Karpas-422 (cell line): ENCODE data around the gene ACSS1. TPM values are rescaled to one million over a fixed set of nuclear protein-coding genes. Genes with fewer than 3 reads are reported as not detected.

Source experiments
- DNase-seq: peaks from one replicate; pipeline ENCODE4 v3.0.0-alpha.2; 2015
- H2AFZ ChIP-seq: fragments of 200-600 bp; sonication (generic); 2 replicates; pipeline ENCODE4 v1.6.1; 2014; ENCODE audit warnings: antibody characterized with exemption, low read length, mixed read lengths
- H3K27ac ChIP-seq: fragments of 200-600 bp; sonication (generic); 2 replicates; pipeline ENCODE4 v1.5.1; 2014; ENCODE audit warnings: mild to moderate bottlenecking, low read length, moderate library complexity
- H3K27me3 ChIP-seq: fragments of 200-600 bp; sonication (generic); 2 replicates; pipeline ENCODE4 v1.6.1; 2014; ENCODE audit warnings: low read length, mixed read lengths
- H3K36me3 ChIP-seq: fragments of 200-600 bp; sonication (generic); 2 replicates; pipeline ENCODE4 v1.6.1; 2014; ENCODE audit warnings: low read length, mixed read lengths; ENCODE audit not compliant: insufficient read depth
- H3K4me1 ChIP-seq: fragments of 200-600 bp; sonication (generic); 2 replicates; pipeline ENCODE4 v1.6.1; 2014; ENCODE audit warnings: mild to moderate bottlenecking, low read length, mixed read lengths
- H3K4me2 ChIP-seq: fragments of 200-600 bp; sonication (generic); 2 replicates; pipeline ENCODE4 v1.6.1; 2014; ENCODE audit warnings: low read length, low read depth, mild to moderate bottlenecking; ENCODE audit not compliant: poor library complexity, severe bottlenecking
- H3K4me3 ChIP-seq: fragments of 200-600 bp; sonication (generic); 2 replicates; pipeline ENCODE4 v1.5.1; 2014; ENCODE audit warnings: mild to moderate bottlenecking, antibody characterized with exemption, low read length, mixed read lengths
- H3K79me2 ChIP-seq: fragments of 200-600 bp; sonication (generic); 2 replicates; pipeline ENCODE4 v1.6.1; 2014; ENCODE audit warnings: mild to moderate bottlenecking, low read length, mixed read lengths
- H3K9ac ChIP-seq: fragments of 200-600 bp; sonication (generic); 2 replicates; pipeline ENCODE4 v1.6.0; 2014; ENCODE audit warnings: low read length
- H3K9me2 ChIP-seq: fragments of 200-600 bp; sonication (generic), shearing (Covaris generic); replicated peaks from 2 replicates; pipeline ENCODE4 v1.6.0; 2014; ENCODE audit warnings: mild to moderate bottlenecking, low read length, moderate library complexity; ENCODE audit not compliant: insufficient read depth
- H3K9me3 ChIP-seq: fragments of 300-700, 200-600 bp; sonication (generic); 2 replicates; pipeline ENCODE4 v1.6.1; 2014; ENCODE audit warnings: low read length, mixed read lengths
- H4K20me1 ChIP-seq: fragments of 200-600 bp; sonication (generic); 2 replicates; pipeline ENCODE4 v1.6.1; 2014; ENCODE audit warnings: mild to moderate bottlenecking, antibody characterized with exemption, low read length, low read depth; ENCODE audit not compliant: insufficient read depth
- total RNA-seq: library from RNA; depleted of rRNA; stranded (reverse); fragments of >200 nt; shearing (Covaris generic); gene quantifications from 2 replicates; pipeline ENCODE4 v1.2.3, GENCODE V29; 2014; ENCODE audit warnings: low replicate concordance

Gene ACSS1
- total RNA-seq, 1 experiment from 2014 or later = 2.3 TPM

GRCh38 chr20:25058847-25059810 is 1.2 kb upstream of the ACSS1 start:
- peaks cover 2% of the 10 kb centered on the region; the same call in 1 of the 2 replicates for H3K27me3 ChIP-seq
- H3K79me2 ChIP-seq = no peaks in the 10 kb centered on the region
- H3K9ac ChIP-seq = peak overlapping the region; percentile 70
- peak overlapping the region; percentile 91 for H3K4me2 ChIP-seq
- H3K4me1 ChIP-seq = peaks cover 38% of the 10 kb centered on the region
- peak; percentile 51 for DNase-seq
- peak overlapping the region; percentile 70 for H3K4me3 ChIP-seq
- peak overlapping the region; percentile 99 for H2AFZ ChIP-seq
- no peaks in the 10 kb centered on the region for H3K9me2 ChIP-seq
- no peaks in the 10 kb centered on the region for H3K36me3 ChIP-seq
- no peaks in the 10 kb centered on the region; the same call in 1 of the 2 replicates for H4K20me1 ChIP-seq
- H3K27ac ChIP-seq = no peak overlapping the region
- no peaks in the 10 kb centered on the region for H3K9me3 ChIP-seq

- Histone ChIP-seq H3K79me2 (no peaks in the 10 kb centered on the region), H3K4me3 (peak overlapping the region; percentile 70), H2AFZ (peak overlapping the region; percentile 99; the same call in 1 of the 2 replicates), H3K27ac (no peak overlapping the region), H3K9ac (peak overlapping the region; percentile 70), H3K27me3 (peaks cover 2% of the 10 kb centered on the region; the same call in 1 of the 2 replicates), H3K4me2 (peak overlapping the region; percentile 91), H3K9me2 (no peaks in the 10 kb centered on the region), H4K20me1 (no peaks in the 10 kb centered on the region; the same call in 1 of the 2 replicates), H3K36me3 (no peaks in the 10 kb centered on the region), H3K9me3 (no peaks in the 10 kb centered on the region), H3K4me1 (peaks cover 42% of the 10 kb centered on the region)
- peak; percentile 47 for DNase-seq
These were observed 497 bp downstream of the ACSS1 start for GRCh38 chr20:25057234-25058050.

GRCh38 chr20:25056690-25057233 is 1.2 kb downstream of the ACSS1 start:
- Histone ChIP-seq H3K79me2 (no peaks in the 10 kb centered on the region), H3K9me2 (no peaks in the 10 kb centered on the region), H3K4me3 (peak overlapping the region; percentile 70; the same call in 1 of the 2 replicates), H3K9ac (no peak overlapping the region; the same call in 1 of the 2 replicates), H3K4me1 (peaks cover 42% of the 10 kb centered on the region), H3K4me2 (peak overlapping the region; percentile 91), H3K27ac (no peak overlapping the region), H2AFZ (peak overlapping the region; percentile 99; the same call in 1 of the 2 replicates), H3K27me3 (peaks cover 2% of the 10 kb centered on the region; the same call in 1 of the 2 replicates), H3K36me3 (no peaks in the 10 kb centered on the region), H4K20me1 (no peaks in the 10 kb centered on the region; the same call in 1 of the 2 replicates), H3K9me3 (no peaks in the 10 kb centered on the region)
- no peak for DNase-seq

GRCh38 chr20:25055711-25056495 is 2.0 kb downstream of the ACSS1 start:
- H3K36me3 ChIP-seq = no peaks in the 10 kb centered on the region
- no peaks in the 10 kb centered on the region for H3K9me3 ChIP-seq
- no peak overlapping the region for H3K9ac ChIP-seq
- H3K4me2 ChIP-seq = no peak overlapping the region
- no peak overlapping the region for H3K27ac ChIP-seq
- no peak overlapping the region for H3K4me3 ChIP-seq
- no peaks in the 10 kb centered on the region for H3K9me2 ChIP-seq
- H2AFZ ChIP-seq = no peak overlapping the region
- no peaks in the 10 kb centered on the region; the same call in 1 of the 2 replicates for H4K20me1 ChIP-seq
- H3K27me3 ChIP-seq = peaks cover 2% of the 10 kb centered on the region; the same call in 1 of the 2 replicates
- DNase-seq = no peak
- peaks cover 42% of the 10 kb centered on the region for H3K4me1 ChIP-seq
- no peaks in the 10 kb centered on the region for H3K79me2 ChIP-seq

GRCh38 chr20:25054995-25055629 is 2.8 kb downstream of the ACSS1 start:
- DNase-seq = peak; percentile 49
- Histone ChIP-seq H3K9me2 (no peaks in the 10 kb centered on the region), H2AFZ (no peak overlapping the region), H3K4me2 (no peak overlapping the region), H3K79me2 (no peaks in the 10 kb centered on the region), H3K27ac (no peak overlapping the region), H3K27me3 (peaks cover 2% of the 10 kb centered on the region; the same call in 1 of the 2 replicates), H3K9me3 (no peaks in the 10 kb centered on the region), H3K9ac (no peak overlapping the region), H3K4me1 (peaks cover 42% of the 10 kb centered on the region), H3K4me3 (no peak overlapping the region), H3K36me3 (no peaks in the 10 kb centered on the region), H4K20me1 (no peaks in the 10 kb centered on the region; the same call in 1 of the 2 replicates)

GRCh38 chr20:25054096-25054820 is 3.7 kb downstream of the ACSS1 start:
- H4K20me1 ChIP-seq = no peaks in the 10 kb centered on the region; the same call in 1 of the 2 replicates
- no peaks in the 10 kb centered on the region for H3K79me2 ChIP-seq
- H3K4me1 ChIP-seq = peaks cover 38% of the 10 kb centered on the region
- H3K4me3 ChIP-seq = no peak overlapping the region
- no peak for DNase-seq
- no peaks in the 10 kb centered on the region for H3K9me2 ChIP-seq
- H3K36me3 ChIP-seq = no peaks in the 10 kb centered on the region
- H2AFZ ChIP-seq = no peak overlapping the region
- H3K27ac ChIP-seq = no peak overlapping the region
- no peak overlapping the region for H3K4me2 ChIP-seq
- H3K9ac ChIP-seq = no peak overlapping the region
- H3K27me3 ChIP-seq = peaks cover 2% of the 10 kb centered on the region; the same call in 1 of the 2 replicates
- H3K9me3 ChIP-seq = no peaks in the 10 kb centered on the region
